GM19372 (cell line): ENCODE results near the gene ALG10.
"Not testable (repeated sequence)": the region's sequence is repeated elsewhere in the genome, so short reads cannot be mapped to it uniquely, and the experiment has no call there.

Experiments
- ATAC-seq: cut with Tn5 transposase; IDR thresholded peaks from one replicate; pipeline ENCODE4 v1.9.1; 2021; ENCODE audit warnings: mild to moderate bottlenecking, low read depth, moderate library complexity; ENCODE audit not compliant: unreplicated experiment

Gene ALG10, protein sequence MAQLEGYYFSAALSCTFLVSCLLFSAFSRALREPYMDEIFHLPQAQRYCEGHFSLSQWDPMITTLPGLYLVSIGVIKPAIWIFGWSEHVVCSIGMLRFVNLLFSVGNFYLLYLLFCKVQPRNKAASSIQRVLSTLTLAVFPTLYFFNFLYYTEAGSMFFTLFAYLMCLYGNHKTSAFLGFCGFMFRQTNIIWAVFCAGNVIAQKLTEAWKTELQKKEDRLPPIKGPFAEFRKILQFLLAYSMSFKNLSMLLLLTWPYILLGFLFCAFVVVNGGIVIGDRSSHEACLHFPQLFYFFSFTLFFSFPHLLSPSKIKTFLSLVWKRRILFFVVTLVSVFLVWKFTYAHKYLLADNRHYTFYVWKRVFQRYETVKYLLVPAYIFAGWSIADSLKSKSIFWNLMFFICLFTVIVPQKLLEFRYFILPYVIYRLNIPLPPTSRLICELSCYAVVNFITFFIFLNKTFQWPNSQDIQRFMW

DNA sequence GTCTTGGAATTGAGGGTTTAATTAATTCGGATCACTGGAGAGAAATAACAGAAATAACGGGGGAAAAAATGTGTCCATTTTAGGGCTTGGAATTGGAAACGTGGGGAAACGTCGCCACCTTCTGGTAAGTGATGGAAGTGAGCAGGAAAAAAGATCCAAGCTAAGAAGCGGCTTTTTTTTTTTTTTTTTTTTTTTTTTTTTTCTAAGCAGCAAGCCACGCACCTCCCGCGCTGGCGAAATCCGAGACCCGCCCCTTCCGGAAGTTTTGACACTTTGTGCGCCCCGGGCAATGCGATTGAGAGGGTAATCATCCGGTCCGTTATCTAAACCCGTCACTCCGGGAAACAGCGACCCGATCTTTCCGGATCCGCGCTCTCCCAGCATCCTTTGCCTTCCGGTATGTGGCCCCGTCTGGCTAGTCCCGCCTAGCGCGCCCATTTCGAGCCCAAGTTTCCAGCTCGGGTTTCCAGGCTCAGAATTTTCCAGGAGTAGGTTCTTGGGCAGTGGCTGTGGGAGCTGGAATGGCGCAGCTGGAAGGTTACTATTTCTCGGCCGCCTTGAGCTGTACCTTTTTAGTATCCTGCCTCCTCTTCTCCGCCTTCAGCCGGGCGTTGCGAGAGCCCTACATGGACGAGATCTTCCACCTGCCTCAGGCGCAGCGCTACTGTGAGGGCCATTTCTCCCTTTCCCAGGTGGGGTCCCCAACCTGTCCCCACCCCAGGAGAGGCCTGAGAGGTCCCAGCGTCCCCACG is at the start of gene ALG10:
ALG10 (plus strand) TSS at position 418 of the 752 bp plus-strand sequence; CDS start at position 522, 104 bp downstream.
- ATAC-seq: peak; percentile 99

DNA sequence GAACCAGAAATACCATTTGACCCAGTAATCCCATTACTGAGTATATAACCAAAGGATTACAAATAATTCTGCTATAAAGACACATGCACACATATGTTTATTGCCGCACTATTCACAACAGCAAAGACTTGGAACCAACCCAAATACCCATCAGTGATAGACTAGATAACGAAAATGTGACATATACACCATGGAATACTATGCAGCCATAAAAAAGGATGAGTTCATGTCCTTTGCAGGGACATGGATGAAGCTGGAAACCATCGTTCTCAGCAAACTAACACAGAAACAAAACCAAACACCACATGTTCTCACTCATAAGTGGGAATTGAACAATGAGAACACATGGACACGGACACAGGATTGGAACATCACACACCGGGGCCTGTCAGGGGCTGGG is 49.4 kb upstream of the ALG10 start:
- not testable (repeated sequence) for ATAC-seq

DNA sequence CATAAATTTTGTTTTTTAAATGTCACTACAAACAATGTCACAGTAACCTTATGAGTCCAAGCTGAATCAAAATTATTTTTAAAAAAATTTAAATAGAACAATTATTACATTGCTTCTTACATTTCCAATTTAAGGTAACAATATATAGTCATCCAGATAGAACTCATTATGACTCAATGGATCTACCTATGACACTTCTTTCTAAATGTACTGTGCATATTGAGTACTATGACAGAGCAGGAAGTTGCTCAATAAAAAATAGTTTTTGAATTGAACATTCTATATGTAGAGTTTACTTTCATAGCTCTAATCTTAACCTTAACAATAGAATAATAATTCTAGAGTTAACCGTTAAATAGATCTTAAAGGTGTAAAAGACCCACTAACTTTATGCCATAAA is 44.4 kb upstream of the ALG10 start:
- no peak for ATAC-seq

DNA sequence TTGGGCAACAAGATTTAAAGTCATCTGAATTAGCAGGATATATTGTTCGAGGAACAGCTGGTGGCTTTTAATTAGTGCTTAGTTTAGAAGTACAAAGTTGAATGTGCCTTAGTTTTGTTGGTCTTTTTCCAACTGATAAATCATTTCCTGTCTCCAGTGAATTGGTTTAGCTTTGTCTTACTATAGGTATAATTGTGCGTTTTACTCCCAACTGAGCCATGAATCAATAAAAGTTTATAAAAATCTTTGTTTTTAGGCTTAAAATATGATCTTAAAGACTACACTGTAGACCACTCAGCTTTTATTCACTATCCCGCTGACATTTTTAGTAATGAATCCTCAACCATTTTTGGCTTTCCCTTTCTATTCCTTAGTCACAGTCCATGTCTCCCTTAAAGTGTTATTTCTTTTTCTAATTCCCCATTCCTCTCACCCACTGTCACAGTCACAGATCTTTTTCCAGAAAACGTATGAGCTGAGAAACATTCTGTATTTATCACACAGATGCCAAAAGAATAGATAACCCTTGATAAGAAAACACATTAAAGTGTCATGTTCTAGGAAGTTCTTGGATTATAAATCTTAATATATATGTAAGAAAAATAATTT is 34.0 kb upstream of the ALG10 start:
- ATAC-seq: no peak

DNA sequence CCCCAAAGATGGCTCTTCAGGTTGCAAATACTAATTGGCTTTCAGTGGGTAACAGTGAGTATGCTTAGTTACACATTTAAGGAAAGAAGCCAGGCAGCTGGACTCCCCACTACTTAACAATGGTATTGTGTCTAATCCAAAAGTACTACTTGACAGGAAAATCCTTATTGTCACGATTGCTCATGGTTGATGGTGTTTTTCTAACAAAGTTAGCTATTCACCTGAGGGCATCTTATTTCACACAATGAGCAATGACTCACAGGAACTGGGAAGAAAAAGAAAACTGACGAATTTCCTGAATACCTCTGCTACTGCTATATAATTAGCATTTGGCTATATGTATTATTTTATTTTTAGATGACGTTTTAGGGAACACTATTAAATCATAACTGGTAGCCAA is 33.4 kb upstream of the ALG10 start:
- ATAC-seq: no peak

DNA sequence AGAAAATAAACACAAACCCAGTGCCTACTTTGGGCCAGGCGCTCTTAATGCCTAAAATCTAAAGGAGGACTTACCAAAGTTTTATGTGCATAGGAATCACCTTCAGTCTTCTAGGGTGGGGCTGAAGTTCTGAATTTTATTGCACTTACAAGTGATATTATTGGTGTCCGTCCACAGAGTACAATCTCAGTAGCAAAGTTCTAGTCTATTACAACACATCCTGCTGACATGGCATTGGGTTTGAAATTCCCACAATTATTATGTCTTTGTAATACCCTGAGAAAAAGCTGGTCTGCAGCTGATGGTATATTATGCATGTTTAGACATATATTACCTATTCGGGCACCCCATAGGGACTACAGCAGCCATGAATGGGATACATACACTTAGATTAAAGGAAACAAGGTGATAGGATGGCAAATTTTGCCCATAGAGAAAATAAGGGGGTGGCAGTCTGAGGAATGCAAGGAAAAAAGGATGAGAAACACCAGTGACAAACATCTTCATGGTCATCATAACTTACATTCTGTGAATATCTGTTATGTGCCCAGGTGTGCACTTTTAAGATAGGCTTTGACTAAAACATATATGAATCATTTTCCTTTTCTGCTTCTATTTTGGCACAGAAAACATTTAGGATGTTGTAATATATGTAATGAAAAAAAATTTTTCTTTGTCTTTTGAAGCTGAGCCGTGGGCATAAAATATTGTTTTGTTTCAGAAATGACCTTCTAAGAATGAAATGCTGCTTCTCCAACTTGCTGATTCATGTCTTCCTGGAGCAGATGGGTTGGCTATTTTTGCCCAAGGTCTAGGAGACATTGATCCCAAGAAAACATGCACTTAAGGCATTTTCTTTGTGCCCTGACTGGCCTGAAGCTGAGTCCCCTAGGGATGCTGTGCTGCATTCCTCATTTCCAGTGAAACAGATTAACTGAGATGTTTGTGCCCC is 27.2 kb upstream of the ALG10 start:
- no peak for ATAC-seq

DNA sequence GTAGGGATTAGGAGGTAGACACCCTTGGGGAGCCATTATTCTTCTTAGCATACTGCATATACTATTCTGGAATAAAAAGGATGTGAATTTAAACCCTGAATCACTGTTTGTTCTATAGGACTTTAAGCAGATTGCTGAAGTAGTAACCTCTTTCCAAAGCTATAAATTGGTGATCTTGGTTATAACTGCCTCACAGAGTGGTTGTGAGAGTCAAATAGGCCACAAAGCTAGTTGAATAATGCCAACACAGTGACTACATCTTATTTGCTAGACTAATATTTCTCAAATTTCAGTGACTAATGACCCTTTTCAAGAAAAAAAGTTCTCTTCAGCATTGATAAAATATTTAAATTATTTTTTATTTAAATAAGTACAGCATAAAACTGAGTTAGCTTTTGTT is 13.5 kb upstream of the ALG10 start:
- ATAC-seq: not testable (repeated sequence)

DNA sequence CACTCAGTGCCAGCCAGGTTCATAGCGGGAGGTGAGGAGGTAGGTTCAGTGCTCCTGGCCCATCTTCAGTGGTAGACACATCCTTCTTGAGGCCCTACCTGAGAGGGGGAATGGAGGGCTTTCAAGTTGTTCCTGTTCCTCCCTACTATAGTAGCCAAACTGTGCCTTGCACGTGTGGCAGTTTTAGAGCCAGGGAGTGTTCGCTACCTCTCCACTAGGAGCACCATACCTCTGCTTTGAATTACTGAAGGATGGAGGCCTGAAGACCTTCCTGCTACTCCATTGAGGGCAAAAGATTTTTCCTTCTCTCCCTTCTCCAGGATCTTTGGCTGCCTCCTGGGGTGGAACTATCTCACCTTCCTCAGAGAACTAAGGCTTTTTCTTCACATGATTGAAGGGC is 5.9 kb upstream of the ALG10 start:
- ATAC-seq: no peak

DNA sequence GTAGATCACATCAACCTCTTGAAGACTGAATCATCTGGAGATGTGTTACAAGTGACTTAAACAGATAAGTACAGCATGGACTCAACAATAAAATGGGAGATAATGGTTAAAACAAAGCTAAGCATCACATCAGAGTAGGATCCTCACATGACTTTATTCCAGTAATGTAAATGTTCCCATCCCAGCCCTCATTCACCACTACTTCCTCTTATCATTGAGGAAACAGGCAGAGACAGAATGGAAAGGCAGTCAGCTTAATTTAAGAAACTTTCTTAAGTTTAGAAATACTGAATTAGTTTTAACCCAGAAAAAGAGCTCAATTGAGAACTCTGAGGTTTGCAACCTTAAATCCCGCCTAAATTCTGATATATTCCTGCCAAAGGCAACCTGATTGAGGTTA is 1.2 kb upstream of the ALG10 start:
- no peak for ATAC-seq

DNA sequence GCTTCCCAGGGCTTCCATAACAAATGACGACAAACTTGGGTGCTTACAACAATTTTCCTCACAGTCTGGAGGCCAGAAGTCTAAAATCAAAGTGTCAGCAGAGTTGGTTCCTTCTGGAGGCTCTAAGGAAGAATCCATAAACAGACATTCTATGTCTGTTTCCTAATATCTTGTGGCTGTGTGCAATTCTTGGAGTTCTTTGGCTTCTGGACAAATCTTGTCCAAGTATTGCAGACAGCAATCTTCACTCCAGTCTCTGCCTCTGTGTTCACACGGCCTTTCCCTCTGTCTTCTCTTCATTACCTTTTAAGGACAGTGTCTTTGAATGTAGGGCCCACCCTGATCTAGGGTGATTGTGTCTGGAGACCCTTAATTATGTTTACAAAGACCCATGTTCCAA is 5.4 kb downstream of the ALG10 start:
- not testable (repeated sequence) for ATAC-seq

DNA sequence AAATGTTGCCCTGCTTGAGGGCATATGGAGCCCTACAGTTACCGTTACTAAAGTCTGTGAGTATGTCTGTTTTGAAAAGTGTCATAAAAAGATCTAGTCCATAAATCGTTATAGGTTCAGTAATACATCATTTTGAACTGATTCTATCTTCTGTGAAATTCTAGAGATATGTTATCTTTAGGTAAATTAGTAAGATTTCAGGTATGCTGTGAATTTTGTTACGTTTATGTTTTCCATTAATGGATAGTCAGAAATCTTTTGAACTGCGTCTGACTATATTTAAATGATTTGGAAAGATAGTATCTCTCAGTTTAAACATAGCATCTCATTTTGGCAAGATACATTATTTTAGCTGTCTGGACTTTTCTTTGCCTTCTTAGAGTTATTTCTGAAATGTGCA is 8.3 kb downstream of the ALG10 start:
- ATAC-seq: no peak

DNA sequence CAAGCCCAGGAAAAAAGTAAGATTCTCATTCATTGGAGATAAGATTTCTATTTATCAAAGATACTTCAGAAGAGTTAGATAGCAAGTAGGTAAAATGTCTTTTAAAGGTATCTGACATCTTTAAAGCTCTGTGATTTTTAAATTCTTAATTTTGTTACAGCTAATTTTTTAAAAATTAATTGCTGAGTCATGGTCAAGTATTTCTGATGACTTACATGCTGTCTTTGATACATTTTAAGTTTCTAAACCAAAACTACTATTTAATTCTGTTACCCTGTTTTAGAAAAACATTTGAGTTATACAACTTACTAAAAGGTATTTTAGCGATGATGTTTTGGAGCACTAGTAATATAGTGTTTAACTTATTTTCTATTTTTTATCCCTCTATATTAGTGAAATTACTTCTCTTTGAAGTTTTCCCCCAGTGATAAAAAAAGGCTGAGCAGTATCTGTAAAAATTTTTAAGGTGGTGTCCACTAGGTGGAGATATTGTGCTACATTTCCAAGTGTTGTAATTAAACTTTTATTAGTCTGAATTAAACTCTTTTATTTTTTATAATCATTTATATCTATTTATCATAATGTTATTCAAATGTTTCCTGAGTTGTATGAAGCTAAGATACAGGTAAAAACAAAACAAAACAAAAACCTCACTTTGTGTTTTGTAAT is 11.5 kb downstream of the ALG10 start:
- no peak for ATAC-seq

DNA sequence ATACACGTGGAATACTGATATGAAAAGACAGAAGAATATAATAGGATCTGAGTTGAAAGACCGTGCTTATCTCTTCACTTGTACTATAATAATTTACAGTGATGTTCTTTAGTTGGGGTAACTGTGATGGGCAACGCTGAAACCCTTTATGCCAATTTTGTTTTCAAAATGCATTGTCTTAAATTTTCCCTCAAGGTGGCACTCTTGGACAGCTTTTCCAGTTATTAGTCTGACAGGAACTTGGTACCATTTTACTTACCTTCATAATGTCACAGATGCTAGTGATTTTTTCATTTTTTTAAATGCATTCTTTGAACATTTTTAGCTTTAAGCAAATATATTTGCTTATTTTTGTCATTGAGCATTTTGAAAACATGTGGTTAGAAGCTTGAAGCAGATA is 16.1 kb downstream of the ALG10 start:
- ATAC-seq: not testable (repeated sequence)

DNA sequence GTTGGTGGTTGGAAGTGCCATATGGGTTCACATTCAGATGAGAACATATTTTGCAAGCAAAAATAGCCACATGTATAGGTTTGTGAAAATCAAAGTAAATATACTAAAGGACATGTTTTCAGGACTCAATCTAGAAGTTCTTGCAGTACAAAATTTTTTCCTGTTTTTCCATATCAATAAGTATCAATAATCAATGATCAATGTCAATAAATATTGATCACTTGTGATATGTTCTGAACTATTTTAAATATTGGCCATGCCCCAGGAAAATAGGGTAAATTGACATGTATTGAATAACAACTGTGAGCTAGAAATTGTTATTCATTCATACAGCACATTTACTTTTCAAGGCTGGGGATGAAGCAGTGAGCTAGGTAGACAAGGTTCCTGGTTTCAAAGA is 24.3 kb downstream of the ALG10 start:
- no peak for ATAC-seq

DNA sequence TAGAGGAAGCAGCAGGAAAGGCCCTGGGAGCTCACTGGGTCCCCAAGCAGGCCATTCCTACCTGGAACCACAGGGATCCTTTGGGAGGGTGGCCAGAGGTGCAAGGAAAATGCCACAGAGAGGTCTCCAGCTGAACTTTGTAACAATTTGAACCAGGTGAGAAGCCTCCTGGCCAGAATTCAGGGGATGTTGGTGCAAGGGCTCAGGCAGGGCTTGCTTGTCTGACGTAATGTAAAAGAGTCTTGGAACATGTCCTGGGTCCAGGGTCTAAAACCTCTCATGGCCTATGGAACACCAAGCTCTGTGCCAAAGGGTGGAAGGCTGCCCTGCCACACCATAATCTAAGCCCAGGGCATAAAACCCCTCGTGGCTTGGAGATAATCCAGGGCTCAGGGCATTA is 25.6 kb downstream of the ALG10 start:
- not testable (repeated sequence) for ATAC-seq

DNA sequence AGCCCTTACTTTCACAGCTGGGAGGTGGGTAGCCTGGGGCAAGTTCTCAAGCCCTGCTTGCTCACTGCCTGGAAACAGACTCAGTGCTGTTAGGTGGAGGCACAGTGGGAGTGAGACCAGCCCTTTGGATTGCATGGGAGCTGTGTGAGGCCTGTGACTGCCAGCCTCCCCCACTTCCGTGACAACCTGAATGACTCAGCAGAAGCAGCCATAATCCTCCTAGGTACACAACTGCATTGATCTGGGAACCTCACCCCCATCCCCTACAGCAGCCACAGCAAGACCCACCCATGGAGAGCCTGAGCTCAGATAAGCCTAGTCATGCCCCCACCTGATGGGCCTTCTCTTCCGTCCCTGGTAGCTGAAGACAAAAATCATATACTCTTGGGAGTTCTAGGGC is 26.4 kb downstream of the ALG10 start:
- ATAC-seq: no peak

DNA sequence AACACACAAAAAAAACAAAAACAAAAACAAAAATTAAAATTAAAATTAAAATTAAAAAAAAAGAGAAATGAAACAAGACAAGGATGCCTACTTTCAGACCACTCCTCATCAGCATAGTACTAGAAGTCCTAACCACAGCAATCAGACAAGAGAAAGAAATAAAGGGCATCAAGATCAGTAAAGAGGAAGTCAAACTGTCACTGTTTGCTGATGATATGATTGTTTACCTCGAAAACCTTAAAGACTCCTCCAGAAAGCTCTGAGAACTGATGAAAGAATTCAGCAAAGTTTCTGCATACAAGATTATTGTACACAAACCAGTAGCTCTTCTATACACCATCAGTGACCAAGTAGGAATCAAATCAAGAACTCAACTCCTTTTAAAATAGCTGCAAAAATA is 29.2 kb downstream of the ALG10 start:
- no peak for ATAC-seq

DNA sequence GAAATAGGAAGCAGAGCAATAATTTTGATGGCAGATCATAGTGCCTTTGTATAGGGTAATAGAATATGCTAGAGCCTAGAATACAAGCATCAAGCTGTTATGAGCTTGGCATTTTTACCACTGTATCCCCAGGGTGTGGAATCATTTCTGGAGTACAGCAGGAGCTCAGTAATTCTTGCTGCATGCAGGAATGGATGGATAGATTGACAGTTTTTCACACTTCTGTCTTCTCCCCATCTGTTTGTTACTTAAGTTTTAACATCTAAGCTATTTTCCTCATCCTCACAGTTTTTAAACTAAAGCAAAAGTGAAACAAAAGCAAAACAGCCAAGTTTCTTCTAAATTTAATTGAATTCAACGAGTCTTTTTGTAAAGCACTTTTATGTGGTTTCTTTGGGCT is 32.6 kb downstream of the ALG10 start:
- no peak for ATAC-seq
